Activated T-helper 1 cell treated with anti-CD3 and anti-CD28 coated beads, Interleukin-12 subunit alpha, Interleukin-12 subunit beta, Interleukin-2, Interleukin-4 antibody, amounts not matched to agents 30 ng/mL and 10 ng/mL and 1 ng/mL, durations not matched to agents 14 hours and 24 hours and 36 hours (primary cell): Measurements from ENCODE around the gene FBXL7. TPM values are rescaled to one million over a fixed set of nuclear protein-coding genes. Genes with fewer than 3 reads are reported as not detected.

Experiments
- DNase-seq: peaks from one replicate; pipeline ENCODE4 v3.0.0; 2021; ENCODE audit warnings: low spot score
- H3K27ac Mint-ChIP-seq: one replicate; pipeline ENCODE4 v1.8.0; 2021; ENCODE audit warnings: mild to moderate bottlenecking, mixed read lengths
- H3K27me3 Mint-ChIP-seq: one replicate; pipeline ENCODE4 v1.8.0; 2022; ENCODE audit warnings: mild to moderate bottlenecking, moderate library complexity, mixed read lengths; ENCODE audit not compliant: insufficient read depth
- H3K36me3 Mint-ChIP-seq: one replicate; pipeline ENCODE4 v1.8.0; 2021; ENCODE audit warnings: low read depth, mixed read lengths
- H3K4me1 Mint-ChIP-seq: one replicate; pipeline ENCODE4 v1.8.0; 2021; ENCODE audit warnings: low read depth, mixed read lengths
- H3K4me3 Mint-ChIP-seq: one replicate; pipeline ENCODE4 v1.8.0; 2021; ENCODE audit warnings: mild to moderate bottlenecking, moderate library complexity, mixed read lengths
- H3K9me3 Mint-ChIP-seq: one replicate; pipeline ENCODE4 v1.8.0; 2021; ENCODE audit warnings: mixed read lengths
- intact Hi-C: fragments of 100-400 bp; cut with micrococcal nuclease; formaldehyde crosslinking; loops from one replicate; pipeline ENCODE4 v1.15.1; 2024
- total RNA-seq: library from RNA; stranded (reverse); gene quantifications from 2 replicates; pipeline ENCODE4 v1.2.3, GENCODE V29; 2022

The FBXL7 gene
- total RNA-seq, 1 donor from 2014 or later: not detected

DNA sequence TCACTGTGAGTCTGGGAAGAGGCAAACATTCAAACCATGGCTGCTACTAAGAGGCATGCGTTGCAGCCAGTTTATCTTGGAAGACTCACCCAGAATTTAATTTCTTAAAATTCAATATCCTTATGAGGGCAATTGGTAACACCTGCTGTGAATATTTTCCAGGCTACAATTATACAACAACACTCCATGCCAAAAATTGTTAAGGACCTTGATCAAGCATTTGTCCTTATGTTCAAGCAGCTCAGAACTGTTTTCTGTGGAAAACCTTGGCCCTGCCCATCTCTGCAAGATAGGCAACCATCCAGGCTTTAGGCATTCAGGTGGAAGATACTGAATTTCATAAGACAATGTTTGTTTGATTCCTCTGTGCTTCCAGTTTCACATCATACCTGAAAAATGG lies 327.8 kb downstream of the FBXL7 start:
- intact Hi-C loops: no loop called here
- Mint-ChIP-seq H3K27ac (no peak overlapping the region), H3K4me1 (no peaks in the 10 kb centered on the region), H3K9me3 (peaks cover 4% of the 10 kb centered on the region), H3K36me3 (no peaks in the 10 kb centered on the region), H3K4me3 (no peak overlapping the region), H3K27me3 (no peaks in the 10 kb centered on the region)
- no peak for DNase-seq

DNA sequence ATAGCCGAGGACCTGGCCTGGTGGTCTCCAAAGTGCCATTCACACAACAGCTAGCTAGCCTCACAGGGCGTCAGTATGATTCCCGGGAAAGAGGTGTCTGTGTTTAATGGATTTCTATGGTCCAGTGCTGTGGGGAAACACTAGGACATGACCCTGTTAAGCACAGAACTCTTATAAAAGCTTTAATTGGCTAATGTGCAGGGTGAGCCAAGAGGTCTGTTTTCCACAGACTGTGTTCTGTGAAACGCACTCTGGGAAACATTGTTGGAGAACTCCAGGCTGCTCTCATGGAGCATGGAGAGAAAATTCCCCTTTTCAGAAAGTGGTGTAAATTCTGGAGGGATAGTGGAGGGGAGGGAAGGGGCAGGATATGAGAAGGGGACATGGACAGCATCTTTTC lies 331.4 kb downstream of the FBXL7 start:
- H3K27ac Mint-ChIP-seq: no peak overlapping the region
- peaks cover 4% of the 10 kb centered on the region for H3K9me3 Mint-ChIP-seq
- intact Hi-C loops: no loop called here
- H3K36me3 Mint-ChIP-seq: no peaks in the 10 kb centered on the region
- DNase-seq: no peak
- no peaks in the 10 kb centered on the region for H3K4me1 Mint-ChIP-seq
- H3K27me3 Mint-ChIP-seq: no peaks in the 10 kb centered on the region
- H3K4me3 Mint-ChIP-seq: no peak overlapping the region

DNA sequence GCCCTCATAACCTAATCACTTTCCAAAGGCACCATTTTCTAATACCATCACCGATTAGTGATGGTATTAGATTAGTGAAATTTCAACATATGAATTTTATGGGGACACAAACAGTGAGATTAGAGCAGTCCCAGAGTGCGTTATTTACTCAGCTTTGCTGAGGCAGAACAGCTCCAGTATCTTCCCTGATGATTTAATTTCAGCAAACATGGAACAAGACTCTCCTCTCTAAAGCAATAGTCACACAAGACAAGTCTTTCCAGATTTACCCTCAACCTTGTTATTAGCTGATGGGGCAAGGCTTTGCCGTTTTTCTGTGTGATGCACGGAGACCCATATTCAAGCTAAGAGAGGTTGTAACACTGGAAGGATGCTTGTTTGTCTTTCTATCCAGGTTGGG lies 333.4 kb downstream of the FBXL7 start:
- Mint-ChIP-seq H3K36me3 (no peaks in the 10 kb centered on the region), H3K4me3 (no peak overlapping the region)

DNA sequence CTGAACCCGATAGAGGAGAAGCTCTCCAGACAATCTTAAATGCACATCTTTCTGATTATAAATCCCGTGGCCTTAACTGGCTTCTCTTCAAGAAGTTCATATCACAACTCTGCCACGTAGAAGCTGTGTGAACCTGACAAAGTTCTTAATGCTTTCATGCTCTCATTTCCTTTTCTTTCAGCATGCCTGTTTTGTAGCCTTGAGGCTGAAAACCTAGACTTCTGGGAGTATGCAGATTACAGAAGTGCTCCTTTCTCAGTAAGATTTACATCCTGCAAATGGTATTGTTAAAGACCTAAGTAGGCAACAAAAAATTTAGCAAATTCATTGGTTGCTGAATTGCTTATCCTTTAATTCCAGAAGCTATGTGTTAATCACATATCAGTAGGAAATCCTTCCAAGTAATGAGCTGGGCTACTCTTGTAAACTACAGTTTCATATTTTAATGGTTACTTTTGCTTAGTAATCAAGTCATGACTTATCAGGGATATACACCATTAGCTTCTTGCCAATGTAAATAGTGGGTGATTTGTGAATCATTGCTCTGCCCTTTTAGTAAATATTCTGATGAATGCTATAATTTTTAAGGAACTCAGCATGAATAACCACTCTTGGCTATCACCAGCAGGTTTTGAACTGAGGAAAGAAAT lies 334.7 kb downstream of the FBXL7 start:
- Mint-ChIP-seq H3K36me3 (no peaks in the 10 kb centered on the region), H3K4me3 (no peak overlapping the region), H3K4me1 (no peaks in the 10 kb centered on the region), H3K27me3 (no peaks in the 10 kb centered on the region), H3K9me3 (no peaks in the 10 kb centered on the region), H3K27ac (no peak overlapping the region)
- intact Hi-C loops: no loop called here
- no peak for DNase-seq

More for the DNA sequence above, 333.4 kb downstream of the FBXL7 start:
- Mint-ChIP-seq H3K27ac (no peak overlapping the region), H3K27me3 (no peaks in the 10 kb centered on the region), H3K4me1 (no peaks in the 10 kb centered on the region), H3K9me3 (no peaks in the 10 kb centered on the region)
- no peak for DNase-seq
- intact Hi-C loops: no loop called here

DNA sequence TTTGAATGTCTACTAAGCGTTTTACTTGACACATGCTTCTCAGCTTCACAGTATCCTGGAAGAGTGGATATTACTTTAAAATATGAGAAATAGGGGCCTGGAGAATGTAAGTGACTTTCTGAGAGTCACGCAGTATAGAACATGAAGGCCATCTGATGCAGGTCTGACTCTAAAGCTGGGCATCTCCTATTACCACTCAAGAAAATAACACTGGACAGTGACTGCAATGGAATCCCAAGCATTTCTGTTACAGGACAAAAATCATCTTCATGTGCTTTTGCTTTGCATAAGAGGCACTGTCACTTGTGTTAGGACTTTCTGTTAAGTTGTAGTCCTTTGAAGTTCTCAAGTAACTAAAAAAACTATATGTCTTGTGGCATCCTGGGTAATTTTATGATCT lies 335.5 kb downstream of the FBXL7 start:
- Mint-ChIP-seq H3K4me1 (no peaks in the 10 kb centered on the region), H3K36me3 (no peaks in the 10 kb centered on the region), H3K9me3 (no peaks in the 10 kb centered on the region), H3K27me3 (no peaks in the 10 kb centered on the region), H3K27ac (no peak overlapping the region), H3K4me3 (no peak overlapping the region)
- DNase-seq: no peak
- intact Hi-C loops: no loop called here

DNA sequence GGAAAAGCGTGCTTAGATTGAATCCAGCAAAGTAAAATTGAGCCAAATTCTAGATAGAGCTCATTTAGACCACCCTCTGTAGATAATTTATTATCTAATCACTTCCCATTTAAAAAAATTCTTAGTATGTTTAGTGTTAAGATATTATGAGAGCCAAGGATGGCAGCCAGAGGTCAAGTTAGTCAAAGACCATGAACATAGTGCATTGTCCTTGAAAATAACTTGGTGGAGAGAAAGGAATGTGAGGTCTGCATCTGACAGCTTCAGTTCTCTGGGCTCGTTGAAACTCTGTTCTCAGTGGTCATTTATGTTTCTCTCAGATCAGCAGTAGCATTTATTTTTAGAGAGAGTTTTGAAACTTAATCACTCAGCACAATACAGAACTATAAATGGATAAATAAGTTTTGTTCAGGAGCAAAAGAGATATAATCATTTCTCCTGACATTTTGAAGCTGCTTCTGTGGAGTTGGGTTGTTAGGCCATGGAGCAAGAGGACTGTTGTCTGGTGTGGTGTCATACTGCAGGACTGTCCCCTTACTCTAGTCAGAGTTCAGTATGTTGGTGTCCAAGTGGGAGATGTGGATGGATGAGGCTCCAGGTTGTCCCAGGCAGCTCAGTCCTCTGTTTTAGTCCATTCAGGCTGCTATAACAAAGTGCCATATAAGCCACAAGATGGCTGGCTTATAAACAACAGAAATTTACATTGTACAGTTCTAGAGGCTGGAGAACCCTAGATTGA lies 337.7 kb downstream of the FBXL7 start:
- H3K4me3 Mint-ChIP-seq: no peak overlapping the region
- intact Hi-C loops: no loop called here

DNA sequence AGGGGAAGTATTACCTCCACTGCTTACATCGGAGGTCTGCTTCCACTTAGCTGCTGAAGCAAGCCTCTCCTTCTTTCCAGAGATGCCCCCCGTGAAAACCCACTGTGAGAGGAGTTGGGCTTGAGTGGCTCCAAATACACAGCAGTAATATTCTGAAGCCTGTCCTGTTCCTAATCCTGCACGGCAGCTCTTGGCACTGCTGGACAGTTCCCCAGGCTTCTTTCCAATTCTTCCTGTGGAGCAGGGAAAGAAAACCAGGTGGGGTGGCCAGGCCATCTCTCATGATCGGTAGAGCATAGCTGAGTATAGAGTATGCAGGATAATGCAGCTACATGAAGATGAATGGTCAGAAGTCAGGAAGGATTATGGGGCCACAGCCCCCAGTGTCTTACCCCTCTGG lies 344.3 kb downstream of the FBXL7 start:
- Mint-ChIP-seq H3K27ac (no peak overlapping the region), H3K36me3 (no peaks in the 10 kb centered on the region), H3K4me3 (no peak overlapping the region), H3K9me3 (peaks cover 6% of the 10 kb centered on the region), H3K4me1 (no peaks in the 10 kb centered on the region), H3K27me3 (no peaks in the 10 kb centered on the region)
- no peak for DNase-seq
- intact Hi-C loops: no loop called here

More for the DNA sequence above, 337.7 kb downstream of the FBXL7 start:
- DNase-seq: no peak
- H3K4me1 Mint-ChIP-seq: no peaks in the 10 kb centered on the region
- H3K36me3 Mint-ChIP-seq: no peaks in the 10 kb centered on the region
- no peak overlapping the region for H3K27ac Mint-ChIP-seq
- H3K9me3 Mint-ChIP-seq: peaks cover 3% of the 10 kb centered on the region
- no peaks in the 10 kb centered on the region for H3K27me3 Mint-ChIP-seq

DNA sequence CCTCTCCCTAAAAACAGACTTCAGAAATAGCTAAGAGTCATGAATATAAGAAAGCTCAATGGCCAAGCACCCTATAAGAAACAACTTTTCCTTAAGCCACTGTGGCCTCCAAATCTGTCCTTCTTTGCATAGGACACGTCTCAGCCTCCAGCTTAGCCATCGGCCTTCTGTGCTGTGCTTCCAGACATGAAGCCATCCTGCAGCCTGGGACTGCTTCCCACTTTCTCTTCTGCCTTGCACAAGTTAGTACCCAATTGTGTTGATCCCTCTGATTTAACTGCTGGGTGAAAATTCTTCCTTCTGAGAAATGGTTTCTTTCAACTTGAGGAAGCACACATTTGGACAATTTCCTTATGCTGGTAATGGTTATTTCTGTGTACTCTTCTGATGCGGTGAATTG lies 344.9 kb downstream of the FBXL7 start:
- DNase-seq: no peak
- intact Hi-C loops: no loop called here
- Mint-ChIP-seq H3K4me3 (no peak overlapping the region), H3K9me3 (peaks cover 6% of the 10 kb centered on the region), H3K27ac (no peak overlapping the region), H3K4me1 (no peaks in the 10 kb centered on the region), H3K36me3 (no peaks in the 10 kb centered on the region), H3K27me3 (no peaks in the 10 kb centered on the region)

DNA sequence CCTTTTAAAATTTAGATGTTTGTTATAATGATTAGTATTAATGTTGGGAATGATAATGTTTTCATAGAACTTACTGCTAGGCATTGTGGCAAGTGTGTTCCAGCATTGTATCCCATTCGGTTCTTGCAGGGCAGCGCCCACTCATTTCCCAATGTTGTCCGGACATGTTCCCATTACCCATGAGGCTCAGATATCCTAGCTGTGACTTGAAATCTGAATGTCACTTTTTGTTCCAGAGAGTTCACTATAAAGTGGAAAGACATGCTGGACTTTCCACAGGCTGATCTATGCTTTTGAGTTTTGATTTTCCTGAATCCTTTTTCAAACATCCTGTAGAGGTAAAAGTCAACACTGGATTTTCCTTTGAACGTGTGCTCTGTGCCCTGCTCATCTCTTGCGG lies 350.6 kb downstream of the FBXL7 start:
- Mint-ChIP-seq H3K36me3 (no peaks in the 10 kb centered on the region), H3K4me3 (no peak overlapping the region), H3K27ac (no peak overlapping the region), H3K4me1 (no peaks in the 10 kb centered on the region), H3K27me3 (no peaks in the 10 kb centered on the region), H3K9me3 (peaks cover 6% of the 10 kb centered on the region)
- intact Hi-C loops: no loop called here
- DNase-seq: no peak

DNA sequence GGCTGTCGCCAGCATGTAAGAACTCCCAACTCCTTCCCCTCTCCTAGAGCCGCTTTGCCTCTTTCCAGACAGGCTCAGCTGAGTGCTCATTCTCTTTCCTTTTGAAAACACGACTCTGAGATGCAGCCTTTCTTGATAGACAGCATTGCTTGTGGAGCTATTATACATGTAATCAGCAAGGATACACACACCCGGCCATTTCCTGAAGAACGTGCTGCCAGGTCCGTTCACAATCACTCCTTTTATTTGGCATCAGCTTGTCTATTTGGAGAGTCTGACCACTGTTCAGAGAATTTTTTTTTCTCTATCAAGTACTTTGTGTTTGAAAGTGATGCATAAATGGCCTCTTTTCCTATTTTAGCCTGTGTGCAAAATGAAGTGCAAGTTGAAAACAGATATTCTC lies 351.0 kb downstream of the FBXL7 start:
- Mint-ChIP-seq H3K4me3 (no peak overlapping the region), H3K27me3 (no peaks in the 10 kb centered on the region), H3K27ac (no peak overlapping the region), H3K4me1 (no peaks in the 10 kb centered on the region), H3K36me3 (no peaks in the 10 kb centered on the region), H3K9me3 (peaks cover 6% of the 10 kb centered on the region)
- intact Hi-C loops: no loop called here
- DNase-seq: no peak

DNA sequence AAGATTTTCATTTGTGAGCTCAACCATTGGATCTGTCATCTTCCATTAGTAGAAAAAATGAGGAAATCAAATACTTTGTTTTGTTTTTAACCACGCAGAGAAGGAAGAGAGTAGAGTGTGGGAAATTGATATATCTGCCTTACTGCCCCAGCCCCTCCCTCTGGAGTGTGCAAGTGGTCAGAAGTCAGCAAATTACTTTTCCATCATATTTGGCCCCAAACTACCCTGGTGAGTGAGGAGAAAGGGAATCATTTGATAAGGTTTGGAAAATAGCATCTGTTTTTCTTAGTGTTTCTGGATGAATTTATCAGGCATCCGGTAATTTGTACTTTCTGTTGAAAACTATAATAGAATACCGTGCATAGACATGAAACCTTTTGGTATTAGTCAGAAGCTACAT lies 352.2 kb downstream of the FBXL7 start:
- no peak overlapping the region for H3K27ac Mint-ChIP-seq
- no peaks in the 10 kb centered on the region for H3K4me1 Mint-ChIP-seq
- H3K36me3 Mint-ChIP-seq: no peaks in the 10 kb centered on the region
- peaks cover 3% of the 10 kb centered on the region for H3K9me3 Mint-ChIP-seq
- H3K27me3 Mint-ChIP-seq: no peaks in the 10 kb centered on the region
- intact Hi-C loops: no loop called here
- no peak for DNase-seq
- H3K4me3 Mint-ChIP-seq: no peak overlapping the region

DNA sequence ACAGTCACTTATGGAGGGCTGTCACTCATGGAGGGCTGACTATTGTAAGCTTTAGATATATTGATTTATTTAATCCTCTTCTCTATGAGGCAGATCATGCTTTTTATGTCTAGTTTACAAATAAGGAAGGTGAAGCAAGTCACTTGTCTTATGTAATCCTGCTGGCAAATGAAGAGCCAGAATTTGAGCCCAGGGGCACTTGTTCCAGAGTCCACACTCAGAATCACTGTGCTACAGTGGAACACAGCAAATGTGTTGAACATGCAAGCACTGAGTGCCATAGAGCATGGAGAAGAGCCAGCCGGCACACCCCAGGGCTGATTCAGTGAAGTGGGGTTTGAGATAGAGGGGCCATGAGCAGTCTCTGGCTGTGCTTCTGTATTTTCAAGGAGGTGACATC lies 353.0 kb downstream of the FBXL7 start:
- H3K9me3 Mint-ChIP-seq: peaks cover 3% of the 10 kb centered on the region
- H3K27ac Mint-ChIP-seq: no peak overlapping the region
- no peaks in the 10 kb centered on the region for H3K4me1 Mint-ChIP-seq
- intact Hi-C loops: no loop called here
- H3K36me3 Mint-ChIP-seq: no peaks in the 10 kb centered on the region
- no peak for DNase-seq
- no peaks in the 10 kb centered on the region for H3K27me3 Mint-ChIP-seq
- no peak overlapping the region for H3K4me3 Mint-ChIP-seq

DNA sequence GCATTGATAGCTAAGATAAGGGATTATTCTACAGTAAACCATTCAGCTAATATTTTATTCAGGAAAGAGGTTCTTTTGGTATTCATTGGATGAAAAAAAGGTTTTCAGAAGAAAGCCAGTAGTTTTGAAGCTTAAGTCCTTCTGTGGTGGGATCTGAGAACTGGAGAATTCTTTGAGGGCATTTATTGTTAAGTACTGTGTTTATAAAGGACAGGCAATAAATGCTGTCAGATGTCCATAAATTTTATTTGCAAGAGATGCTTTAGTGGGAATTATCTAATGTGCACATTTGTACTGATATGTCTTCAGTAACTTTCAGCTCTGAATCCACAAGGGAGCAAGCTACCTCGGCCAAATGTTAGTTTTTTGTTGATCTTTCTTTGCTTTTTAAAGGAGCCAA lies 358.3 kb downstream of the FBXL7 start:
- no peaks in the 10 kb centered on the region for H3K36me3 Mint-ChIP-seq
- no peaks in the 10 kb centered on the region for H3K27me3 Mint-ChIP-seq
- H3K4me1 Mint-ChIP-seq: no peaks in the 10 kb centered on the region
- H3K9me3 Mint-ChIP-seq: peaks cover 11% of the 10 kb centered on the region
- DNase-seq: no peak
- intact Hi-C loops: no loop called here
- no peak overlapping the region for H3K4me3 Mint-ChIP-seq
- no peak overlapping the region for H3K27ac Mint-ChIP-seq
